Measurements from ENCODE around the gene PYCR2.

DNA sequence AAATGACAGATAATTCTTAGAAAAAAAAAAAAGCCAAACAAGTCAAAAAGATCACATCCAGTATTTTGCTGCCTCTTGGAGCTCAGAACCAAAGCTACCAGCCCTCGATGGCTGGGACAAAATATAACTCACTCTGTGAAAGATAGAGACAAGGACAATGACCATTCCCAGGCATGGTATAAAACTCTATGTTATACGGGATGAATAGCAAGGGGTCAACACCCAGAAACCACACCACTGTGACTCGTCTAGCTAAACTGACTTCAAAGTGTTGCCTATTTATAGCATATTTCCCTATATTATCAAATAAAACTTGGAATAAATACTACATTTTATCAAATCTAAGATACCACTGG lies 52.0 kb downstream of the PYCR2 start:
- TF ChIP-seq, protein P1, sequence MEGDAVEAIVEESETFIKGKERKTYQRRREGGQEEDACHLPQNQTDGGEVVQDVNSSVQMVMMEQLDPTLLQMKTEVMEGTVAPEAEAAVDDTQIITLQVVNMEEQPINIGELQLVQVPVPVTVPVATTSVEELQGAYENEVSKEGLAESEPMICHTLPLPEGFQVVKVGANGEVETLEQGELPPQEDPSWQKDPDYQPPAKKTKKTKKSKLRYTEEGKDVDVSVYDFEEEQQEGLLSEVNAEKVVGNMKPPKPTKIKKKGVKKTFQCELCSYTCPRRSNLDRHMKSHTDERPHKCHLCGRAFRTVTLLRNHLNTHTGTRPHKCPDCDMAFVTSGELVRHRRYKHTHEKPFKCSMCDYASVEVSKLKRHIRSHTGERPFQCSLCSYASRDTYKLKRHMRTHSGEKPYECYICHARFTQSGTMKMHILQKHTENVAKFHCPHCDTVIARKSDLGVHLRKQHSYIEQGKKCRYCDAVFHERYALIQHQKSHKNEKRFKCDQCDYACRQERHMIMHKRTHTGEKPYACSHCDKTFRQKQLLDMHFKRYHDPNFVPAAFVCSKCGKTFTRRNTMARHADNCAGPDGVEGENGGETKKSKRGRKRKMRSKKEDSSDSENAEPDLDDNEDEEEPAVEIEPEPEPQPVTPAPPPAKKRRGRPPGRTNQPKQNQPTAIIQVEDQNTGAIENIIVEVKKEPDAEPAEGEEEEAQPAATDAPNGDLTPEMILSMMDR (IDR thresholded peaks at IDR 0.05; ENCODE audit: insufficient read depth, low read depth, low read length): no peak
- no peak for TF ChIP-seq EZH2 (IDR thresholded peaks at IDR 0.05; ENCODE audit: insufficient read depth, low read length)
